AG09319 (cell line): ENCODE data around the gene BCAS3.
"Not testable (repeated sequence)": the region's sequence is repeated elsewhere in the genome, so short reads cannot be mapped to it uniquely, and the experiment has no call there.

ENCODE experiments used
- DNase-seq: peaks from one replicate; pipeline ENCODE4 v3.0.0-alpha.2; 2010; ENCODE audit warnings: low read depth; ENCODE audit errors: extremely low read depth
- CTCF ChIP-seq: IDR thresholded peaks from 2 replicates; pipeline ENCODE4 v1.5.1; 2011; ENCODE audit warnings: low read depth, mild to moderate bottlenecking, inconsistent platforms, low read length, moderate library complexity

The BCAS3 gene

GRCh38 chr17:60993497-60993896, 315.8 kb downstream of the BCAS3 start:
- no peak for DNase-seq
- no peak for TF ChIP-seq CTCF

GRCh38 chr17:60995680-60996079, 318.0 kb downstream of the BCAS3 start:
- DNase-seq: no peak
- TF ChIP-seq CTCF: no peak

GRCh38 chr17:61000911-61001310, 323.3 kb downstream of the BCAS3 start:
- peak; percentile 57 for TF ChIP-seq CTCF
- DNase-seq: peak; percentile 28

GRCh38 chr17:61002316-61002736, 324.7 kb downstream of the BCAS3 start:
- peak; percentile 49 for DNase-seq
- peak; percentile 44 for TF ChIP-seq CTCF

- no peak for DNase-seq
- TF ChIP-seq CTCF: no peak
These were observed 327.7 kb downstream of the BCAS3 start for GRCh38 chr17:61005358-61005757.

GRCh38 chr17:61005958-61006357, 328.3 kb downstream of the BCAS3 start:
- DNase-seq: not testable (repeated sequence)

GRCh38 chr17:61007980-61008379, 330.3 kb downstream of the BCAS3 start:
- no peak for TF ChIP-seq CTCF
- DNase-seq: no peak

- DNase-seq: no peak
- no peak for TF ChIP-seq CTCF
These were observed 332.0 kb downstream of the BCAS3 start for GRCh38 chr17:61009663-61010062.
